Tongue (tissue), 2 donors: ENCODE measurements around the gene EPN2. TPM values are rescaled to one million over a fixed set of nuclear protein-coding genes. Genes with fewer than 3 reads are reported as not detected.
"Not testable (repeated sequence)": the region's sequence is repeated elsewhere in the genome, so short reads cannot be mapped to it uniquely, and the experiment has no call there.

Source experiments
- DNase-seq: peaks from one replicate; pipeline ENCODE4 v3.0.0-alpha.2; 2015
- total RNA-seq: library from RNA; depleted of rRNA; stranded (reverse); fragments of >200 nt; gene quantifications from one replicate; pipeline ENCODE4 v1.2.3, GENCODE V29; 2014

The EPN2 gene
- total RNA-seq, 1 donor from 2014 or later: 48.8 TPM

DNA sequence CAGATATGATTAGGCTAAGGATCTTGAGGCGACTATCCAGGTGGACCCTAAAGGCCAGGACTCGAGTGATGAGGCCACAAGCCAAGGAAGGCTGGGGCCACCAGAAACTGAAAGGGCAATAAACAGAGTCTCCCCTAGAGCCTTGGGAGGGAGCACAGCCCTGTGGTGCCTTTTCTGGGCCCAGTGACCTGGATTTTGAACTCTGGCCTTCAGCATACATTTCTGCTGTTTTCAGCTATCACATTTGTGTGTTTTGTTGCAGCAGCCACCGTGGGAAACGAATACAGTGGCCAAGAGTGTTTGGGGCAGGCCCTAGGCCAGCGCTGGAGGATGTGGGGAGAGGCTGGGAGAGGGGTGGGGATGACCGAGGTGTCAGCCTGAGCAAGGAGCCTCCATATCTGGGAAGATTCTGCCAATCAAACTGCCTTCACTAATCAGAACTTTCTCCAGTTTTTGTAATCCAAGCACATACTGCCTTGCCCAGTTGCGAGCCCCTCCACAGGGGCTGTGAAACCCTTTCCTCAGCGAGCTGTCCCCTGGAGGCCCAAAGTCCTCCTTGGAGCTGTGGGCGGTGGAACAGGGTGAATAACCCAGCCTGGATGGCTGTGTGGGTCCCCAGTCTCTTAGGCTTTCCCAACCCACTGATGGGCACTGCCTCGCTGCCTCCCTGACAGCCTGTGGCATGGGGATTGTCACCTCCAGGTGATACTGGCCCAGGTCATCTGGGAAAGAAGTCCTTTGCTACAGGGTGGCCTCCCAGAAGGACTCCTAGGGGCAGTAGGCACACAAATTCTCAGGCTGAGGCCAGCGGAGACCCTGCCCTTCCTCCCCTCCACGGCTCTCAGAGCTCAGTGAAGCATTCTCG, 108.6 kb downstream of the EPN2 start:
- DNase-seq: no peak

DNA sequence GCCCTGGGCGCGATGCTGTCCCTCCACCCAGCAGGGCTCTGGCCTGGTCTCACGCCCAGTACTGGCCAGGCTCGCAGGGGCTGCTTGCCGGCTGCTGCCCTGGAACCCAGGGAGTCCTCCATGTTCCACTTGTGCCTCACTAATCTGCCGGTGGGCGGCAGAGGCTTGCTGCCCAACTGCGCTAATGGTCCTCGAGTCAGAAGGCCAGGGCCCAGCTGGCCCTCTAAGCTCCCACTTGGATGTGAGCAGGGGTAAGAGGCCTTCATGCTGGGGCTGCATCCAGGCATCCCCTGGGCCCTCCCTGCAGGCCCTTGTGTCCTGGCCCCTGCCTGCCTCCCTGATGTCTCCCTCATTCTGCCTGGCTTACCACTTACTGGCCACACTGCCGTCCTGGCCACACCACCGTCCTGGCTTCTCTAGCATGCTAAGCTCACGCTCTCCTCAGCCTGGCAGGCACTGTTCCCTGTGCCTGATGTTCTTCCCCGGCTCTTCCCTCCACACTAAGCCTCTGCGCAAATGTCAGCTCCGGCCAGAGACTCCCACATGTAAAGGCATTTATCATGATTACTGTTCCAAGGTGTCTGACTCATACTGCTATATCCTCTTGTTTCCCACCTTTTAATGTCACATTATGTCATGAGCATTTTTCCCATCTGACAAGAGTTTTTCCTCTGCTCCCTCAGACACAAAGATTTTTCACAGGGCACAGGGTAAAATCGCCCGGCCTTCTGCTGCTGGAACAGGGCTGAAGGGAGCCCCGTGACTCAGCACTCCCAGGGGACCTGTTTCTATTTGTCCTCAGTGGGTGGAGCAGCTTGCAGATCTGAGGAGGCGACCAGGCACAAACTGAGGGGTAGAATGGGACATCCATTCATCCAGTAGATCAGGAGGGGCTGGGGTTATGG, 109.4 kb downstream of the EPN2 start:
- DNase-seq: no peak

DNA sequence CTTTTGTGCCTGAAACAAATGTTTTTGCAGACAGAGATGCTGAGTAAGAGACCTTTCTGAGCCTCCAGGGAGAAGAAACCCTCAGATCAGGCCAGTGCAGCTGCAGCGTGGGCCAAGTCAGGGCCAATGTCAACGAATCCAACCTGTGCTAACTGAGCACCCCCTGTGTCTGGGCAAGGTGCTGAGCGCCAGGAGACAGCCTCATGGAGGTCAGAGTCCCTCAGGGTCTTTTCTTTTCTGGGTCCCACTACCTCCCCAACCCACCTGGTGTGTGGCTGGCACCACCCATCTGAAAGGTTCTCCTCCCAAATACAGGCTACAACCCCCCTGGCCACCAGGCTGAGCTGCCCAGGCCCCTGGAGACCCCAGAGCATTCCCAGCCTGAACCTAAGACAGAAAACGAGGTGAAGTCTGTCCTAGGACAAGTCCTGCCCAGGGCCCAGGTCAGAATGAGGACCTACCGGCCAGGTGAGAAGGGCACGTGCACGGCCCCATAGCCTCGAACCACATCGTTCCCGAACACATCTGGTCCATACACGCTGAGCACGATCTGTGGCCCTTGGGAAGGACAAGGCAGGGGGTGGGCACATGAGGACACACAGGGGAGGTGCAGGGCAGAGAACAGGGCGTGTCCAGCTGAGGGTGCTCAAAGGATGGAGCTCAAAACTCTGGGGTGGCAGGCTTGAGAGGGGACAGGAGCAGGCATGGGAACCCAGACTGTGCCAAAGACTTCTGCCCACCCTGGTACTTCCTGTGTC, 110.3 kb downstream of the EPN2 start:
- DNase-seq: no peak

DNA sequence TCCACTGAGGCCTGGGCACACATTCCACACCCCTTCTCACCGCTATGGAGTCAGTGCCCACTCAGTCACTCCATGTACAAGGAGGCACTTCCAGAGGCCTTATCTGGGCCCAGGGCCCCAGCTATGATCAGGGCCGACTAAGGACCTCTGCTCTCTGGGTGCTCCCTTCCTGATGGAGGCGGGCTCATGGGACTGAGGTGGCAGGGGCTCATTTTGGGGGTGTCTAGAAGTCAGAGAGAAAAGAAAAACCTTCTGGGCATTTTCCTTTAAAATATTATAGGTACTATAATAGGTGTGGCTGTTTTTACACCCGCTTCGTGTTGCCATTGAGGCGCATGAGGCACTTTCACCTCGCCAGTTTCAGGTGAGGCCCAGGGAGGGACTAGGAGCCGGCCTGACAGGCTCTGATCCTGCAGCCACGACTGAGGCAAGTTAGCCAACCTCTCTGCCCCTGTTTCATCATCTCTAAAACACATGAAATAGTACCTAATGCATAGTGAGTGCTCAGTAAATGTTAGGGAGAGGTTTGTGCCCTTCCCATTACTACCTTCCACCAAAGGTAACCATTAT, 111.0 kb downstream of the EPN2 start:
- DNase-seq: no peak

DNA sequence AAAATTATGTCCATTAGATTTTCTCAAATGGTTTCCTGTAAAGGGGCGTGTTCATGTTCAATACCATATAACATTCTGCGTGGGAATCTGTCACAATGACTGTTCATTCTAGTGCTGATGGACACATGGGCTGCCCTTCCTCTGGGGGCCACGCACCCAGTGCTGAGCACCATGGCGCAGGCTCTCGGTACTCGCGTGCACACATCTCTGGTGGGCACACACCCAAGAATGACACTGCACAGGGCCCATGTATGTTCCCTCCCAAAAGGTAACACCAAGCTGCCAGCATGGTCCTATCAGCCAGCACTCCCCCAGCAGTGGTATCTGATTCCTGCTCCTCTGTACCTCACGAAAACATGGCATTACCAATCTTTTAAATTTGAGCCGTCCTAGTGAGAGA, 111.6 kb downstream of the EPN2 start:
- no peak for DNase-seq

DNA sequence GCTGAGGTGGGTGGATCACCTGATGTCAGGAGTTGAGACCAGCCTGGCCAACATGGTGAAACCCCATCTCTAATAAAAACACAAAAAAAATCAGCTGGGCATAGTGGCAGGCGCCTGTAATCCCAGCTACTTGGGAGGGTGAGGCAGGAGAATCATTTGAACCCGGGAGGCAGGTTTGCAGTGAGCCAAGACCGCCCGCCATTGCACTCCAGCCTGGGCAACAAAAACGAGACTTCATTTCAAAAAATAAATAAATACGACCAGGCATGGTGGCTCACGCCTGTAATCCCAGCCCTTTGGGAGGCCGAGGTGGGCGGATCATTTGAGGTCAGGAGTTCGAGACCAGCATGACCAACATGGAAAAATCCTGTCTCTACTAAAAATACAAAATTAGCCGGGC, 116.2 kb downstream of the EPN2 start:
- not testable (repeated sequence) for DNase-seq

DNA sequence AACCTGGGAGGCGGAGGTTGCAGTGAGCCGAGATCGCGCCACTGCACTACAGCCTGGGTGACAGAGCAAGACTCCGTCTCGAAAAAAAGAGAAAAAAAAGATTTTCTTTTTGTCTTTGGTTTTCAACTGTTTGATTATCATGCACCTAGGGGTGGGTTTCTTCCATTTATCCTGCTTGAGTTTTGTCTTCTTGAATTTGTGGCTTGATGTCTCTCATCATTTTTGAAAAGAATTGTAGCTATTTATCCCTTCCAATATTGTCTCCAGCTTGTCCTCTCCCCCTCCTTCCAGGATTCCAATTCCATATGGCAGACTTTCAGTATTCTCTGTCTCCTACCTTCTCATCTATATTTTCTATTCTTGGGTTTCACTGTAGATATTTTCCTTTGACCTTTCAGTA, 117.6 kb downstream of the EPN2 start:
- no peak for DNase-seq

DNA sequence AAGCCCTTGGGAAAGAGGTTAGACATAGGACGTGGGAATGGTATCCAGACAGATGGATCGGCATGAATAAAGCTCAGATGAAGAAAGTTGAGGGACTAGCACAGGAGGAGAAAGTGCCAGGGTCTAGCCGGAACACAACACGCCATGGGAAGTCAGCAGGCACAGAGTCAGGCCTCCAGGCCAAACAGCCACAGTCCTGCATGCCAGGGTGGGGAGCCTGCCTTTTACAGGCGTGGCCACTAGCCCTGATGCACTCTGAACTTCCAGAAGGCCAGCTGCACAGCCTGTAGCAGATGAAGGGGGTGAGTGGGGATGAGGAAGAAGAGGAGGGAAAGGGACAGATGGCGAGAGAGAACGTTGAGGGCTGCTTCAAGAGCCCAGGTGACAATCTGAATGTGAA, 120.2 kb downstream of the EPN2 start:
- DNase-seq: no peak

DNA sequence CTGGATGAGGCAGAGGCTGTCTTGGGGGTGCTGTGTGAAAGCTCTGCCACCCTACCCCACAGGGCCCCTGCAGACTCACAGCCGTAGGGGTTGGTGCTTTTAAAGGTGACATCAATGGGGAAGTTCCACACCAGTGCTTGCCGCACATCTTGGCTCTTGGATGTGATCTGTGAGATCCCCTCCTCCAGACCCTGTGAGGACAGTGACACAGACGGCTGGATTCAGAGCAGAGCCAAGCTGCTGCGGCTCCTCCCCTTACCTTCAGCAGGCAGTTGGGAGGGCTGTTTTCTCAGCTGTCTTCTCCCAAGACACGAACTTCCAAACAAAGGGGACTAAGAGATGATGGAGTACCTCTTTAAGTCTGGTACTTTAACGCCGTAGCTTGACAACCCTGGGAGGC, 120.6 kb downstream of the EPN2 start:
- no peak for DNase-seq

DNA sequence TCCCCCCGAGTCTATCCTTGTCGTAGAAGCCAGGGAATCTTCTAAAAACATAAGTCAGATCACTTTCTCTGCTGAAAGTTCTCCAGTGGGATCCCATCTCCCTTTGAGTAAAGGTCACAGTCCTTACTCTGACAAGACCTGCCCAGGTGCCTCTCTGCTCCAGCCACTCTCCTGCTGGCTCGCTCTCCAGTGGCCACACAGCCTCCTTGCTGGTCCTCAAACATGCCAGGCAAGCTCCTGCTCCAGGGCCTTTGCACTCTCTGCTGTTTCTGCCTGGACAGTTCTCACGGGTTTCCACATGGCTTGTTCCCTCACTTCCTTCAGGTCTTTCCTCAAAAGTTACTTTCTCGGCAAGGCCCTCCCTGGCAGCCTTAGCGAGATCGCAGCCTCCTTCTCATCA, 122.0 kb downstream of the EPN2 start:
- DNase-seq: no peak

DNA sequence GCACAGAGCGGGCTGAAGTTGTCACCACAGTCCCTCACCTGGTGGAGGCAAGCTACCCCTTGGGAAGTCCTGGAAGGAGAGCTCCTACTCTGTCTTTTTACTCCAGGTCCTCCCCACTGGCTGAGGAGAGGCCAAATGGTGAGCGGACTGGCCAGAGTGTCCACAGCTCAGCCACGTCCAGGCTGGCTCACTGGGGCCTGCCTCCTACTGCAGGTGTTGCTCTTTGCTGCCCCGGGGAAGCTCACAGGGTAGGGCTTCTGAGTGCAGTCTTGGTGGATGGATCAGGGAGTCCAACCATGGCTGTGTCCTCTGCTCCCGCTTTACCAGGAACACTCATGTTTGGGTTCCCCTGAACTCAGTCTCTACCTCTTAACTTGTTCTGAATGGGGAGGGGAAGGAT, 122.7 kb downstream of the EPN2 start:
- DNase-seq: no peak

DNA sequence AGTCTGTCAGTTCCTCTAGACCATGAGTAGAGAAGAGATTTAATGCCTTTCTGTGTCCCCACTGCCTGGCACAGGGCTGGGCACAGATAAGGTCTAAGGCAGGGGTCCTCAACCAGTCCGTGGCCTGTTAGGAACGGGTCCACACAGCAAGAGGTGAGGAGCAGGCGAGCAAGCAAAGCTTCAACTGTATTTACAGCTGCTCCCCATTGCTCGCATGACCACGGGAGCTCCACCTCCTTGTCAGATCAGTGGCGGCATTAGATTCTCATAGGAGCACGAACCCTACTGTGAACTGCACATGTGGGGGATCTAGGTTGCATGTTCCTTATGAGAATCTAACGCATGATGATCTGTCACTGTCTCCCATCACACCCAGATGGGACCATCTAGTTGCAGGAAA, 123.6 kb downstream of the EPN2 start:
- no peak for DNase-seq

DNA sequence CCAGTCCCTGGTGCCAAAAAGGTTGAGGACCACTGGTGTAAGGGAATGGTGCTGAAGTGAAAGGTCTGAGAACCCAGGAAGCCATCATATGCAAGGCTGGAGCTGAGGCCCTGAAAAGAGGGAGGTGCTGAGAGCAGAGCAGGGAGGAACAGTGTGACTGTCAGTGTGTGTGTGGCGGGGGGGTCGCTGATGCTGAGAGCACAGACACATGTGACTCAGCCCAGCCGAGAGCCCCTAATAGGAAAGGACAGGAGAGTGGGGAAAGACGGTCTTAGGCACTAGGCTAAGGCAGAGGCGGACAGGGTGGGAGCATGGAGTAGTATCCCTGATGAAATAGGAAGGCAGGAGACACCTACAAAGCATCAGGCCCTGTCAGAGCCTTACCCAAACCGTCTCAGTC, 124.2 kb downstream of the EPN2 start:
- no peak for DNase-seq

DNA sequence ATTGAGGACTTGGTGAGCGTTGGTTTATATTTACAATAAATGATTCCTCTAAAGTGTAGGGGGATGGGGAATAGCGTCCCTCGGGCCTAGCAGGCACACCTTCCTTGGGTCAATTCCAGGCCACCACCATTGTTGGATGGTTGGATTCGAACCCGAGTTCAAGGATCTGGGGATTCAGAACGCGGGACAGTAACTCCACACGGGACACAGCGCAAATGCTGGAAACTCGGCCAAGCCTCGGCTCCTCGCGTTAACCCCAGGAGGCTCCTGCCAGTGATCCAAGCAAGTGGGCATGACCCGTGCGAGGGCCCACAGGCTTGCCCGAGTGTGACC, 124.7 kb downstream of the EPN2 start:
- DNase-seq: no peak

DNA sequence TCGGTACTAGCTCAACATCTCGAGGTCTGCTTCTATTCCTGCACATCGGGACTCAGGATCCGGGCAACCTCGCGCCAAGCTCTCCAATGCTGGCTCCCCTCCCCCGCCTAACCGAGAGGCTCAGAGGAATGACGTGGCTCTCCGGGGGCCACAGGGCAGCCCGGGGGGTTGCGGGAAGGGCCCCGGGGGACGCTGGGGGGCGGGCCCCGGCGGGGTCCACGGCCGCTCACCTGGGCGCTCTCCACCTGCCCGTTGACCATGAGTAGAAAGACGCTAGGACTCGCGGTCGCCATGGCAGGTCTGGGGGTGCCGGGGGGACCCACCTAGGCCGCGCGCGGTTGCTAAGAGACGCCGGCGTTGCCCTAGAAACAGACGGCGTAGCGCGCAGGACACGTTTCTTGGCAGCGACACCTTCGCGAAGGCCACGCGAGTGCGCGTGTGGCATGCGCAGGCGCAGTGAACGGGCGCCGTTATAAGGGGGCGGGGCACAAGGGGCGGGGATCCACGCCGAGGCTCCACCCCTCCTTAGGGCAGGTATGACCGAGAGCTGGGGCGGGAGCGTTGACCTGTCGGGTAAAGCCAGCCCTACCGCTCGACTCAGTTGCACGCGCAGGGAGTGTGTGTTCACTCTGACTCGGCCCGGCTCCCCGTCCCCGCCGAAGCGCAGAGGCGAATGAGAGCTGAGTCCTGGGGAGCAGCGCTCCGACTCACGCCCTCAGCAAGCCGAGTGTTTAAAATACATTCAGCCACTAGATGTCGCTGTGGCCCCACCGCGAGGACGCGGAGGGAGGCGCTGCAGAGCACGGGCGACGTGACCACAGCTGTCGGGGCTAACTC, 125.3 kb downstream of the EPN2 start, which contains the start of gene B9D1:
B9D1 (minus strand) TSS at position 447 of the 837 bp plus-strand sequence; CDS start at position 293, 154 bp downstream.
- DNase-seq: peak; percentile 98

DNA sequence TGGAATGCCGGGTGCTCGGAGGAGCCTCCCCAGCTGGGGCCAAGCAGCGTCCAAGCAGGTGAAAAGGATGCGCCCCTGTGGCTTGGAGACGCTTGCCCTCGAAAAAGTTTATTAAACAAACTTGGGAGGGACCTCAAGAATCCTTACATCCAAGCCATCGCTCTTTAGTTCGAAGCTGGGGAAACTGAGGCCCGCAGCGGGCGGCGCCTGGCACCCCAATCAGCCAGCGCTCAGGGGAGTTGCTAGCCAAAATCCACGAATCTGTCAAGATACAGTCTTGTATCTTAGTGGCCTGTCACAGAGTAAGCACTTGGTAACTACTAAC, 125.9 kb downstream of the EPN2 start:
- no peak for DNase-seq

DNA sequence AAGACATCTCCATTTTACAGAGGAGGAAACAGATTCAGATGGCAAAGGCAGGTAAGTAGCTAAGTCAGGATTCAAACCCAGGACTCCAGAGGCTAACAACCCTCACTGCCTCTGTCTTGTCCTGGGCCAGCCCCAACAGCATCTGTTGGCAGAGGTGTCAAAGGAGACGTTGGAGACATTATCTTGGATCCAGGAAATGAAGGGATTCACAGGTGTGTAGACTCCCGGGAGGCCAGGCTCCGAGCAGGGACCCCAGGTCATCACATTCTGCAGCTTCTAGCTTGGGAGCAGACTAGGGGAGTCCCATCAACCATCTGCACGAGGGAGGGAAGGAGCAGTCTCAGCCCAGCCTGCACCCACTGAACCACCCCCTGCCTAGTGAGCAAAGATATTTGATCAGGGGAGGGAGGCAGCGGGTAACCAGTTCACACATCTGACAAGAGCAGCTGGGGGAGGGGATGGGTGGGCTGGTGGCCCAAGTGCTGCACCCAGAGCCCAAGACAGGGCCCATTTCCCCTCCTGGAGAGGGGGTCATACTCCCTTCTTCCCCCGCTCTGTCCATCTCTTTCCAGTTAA, 126.4 kb downstream of the EPN2 start:
- no peak for DNase-seq

DNA sequence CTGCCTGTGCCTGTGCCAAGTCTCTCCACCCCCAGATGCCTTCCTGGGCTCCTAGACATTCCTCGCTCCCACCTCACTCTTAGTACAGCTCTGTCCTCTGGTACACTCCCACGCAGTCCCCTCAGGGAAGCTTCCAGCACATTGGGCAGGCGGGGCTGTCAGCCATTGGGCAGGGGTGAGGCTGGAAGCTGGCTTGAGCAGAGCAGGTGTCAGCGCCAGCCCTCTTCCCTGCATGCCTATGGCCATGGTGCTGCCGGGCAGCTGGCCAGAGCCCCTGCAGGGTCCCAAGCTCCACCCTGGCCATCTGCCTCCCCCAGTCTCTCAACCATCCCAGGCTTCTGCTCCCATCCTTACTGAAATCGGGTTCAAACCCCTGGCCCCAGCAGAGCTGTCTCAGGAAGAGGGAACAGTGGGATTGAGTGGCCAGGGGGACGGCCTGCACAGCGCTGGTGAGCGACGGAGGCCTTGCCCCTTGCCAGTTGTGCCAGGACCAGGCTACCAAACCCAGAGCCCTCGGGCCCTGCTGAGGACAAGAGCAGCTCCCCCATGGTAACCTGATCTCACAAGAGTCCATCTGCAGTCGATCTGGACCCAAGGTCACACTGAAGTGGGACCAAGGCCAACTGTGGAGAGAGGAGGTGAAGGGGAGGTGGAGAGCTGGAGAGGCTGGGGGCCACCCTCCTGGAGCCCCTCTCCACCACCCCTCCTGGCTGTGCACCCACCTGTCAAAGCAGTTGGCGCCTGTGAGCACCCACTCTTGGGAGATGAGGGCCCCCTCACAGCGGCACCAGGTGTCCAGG, 127.7 kb downstream of the EPN2 start:
- peak; percentile 84 for DNase-seq

DNA sequence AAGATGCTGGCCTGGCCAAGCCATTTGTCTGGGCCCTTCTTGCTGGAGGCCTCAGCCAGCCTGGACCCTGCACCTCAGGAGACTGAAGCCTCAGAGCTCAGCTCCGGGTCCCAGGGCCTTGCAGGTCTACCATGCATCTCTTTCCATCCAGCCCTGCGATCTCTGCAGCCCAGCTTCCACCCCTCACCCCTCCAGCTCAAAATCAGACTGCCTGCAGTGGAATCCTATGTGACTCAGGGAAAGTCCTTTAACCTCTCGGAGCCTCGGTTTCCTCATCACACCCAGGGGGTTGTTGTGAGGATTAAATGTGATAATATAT, 128.3 kb downstream of the EPN2 start:
- DNase-seq: no peak

DNA sequence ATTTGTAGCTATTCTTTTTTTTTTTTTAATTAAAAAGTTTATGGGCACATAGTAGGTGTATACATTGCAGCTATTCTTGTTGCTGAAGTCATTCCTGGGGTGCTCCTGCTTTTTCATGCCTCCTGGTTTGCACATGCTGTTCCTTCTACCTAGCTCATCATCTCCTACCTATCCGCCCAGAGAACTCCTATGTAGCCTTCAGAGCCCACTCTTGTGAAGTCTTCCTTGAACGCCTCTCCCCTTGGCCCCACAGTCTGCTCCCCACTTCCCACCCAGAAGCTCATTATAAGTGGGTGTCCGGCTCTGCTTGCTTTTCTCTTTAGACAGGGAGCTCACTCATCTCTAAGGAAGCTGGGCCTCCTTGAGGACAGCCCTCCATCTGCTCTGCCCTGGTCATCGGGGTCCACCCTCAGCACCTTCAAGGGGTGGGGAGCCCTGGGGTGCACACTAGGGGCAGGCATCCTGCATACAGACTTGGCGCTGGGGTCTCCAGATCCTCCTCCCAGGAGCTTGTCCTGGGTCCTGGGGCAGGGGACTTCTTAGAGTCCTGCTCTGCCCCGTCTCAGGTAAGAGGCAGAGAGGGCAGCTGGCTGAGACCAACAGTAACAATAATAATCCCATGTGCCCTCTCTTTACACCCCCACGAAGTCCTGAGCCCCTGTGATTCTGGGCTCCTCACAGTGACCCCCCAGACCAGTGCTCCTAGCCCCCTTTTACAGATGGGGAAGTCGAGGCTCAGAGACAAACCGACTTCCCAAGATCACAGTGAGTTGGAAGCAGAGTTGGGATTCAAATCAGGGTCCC, 128.9 kb downstream of the EPN2 start:
- DNase-seq: no peak
